Stimulated activated naive CD4-positive, alpha-beta T cell treated with Interleukin-2 at 50 U/mL for 16 hours (primary cell): ENCODE measurements around the gene MYL12B.
A peak's percentile ranks its signal among the peaks of the same experiment; 100 is the strongest.
"Not testable (repeated sequence)": the region's sequence is repeated elsewhere in the genome, so short reads cannot be mapped to it uniquely, and the experiment has no call there.

Source experiments
- DNase-seq: peaks from one replicate; lab custom pipeline; 2025; lab: John Stamatoyannopoulos, UW

The MYL12B gene

GRCh38 chr18:3297025-3297984 is 35.4 kb downstream of the MYL12B start:
- DNase-seq = peak; percentile 91

DNA sequence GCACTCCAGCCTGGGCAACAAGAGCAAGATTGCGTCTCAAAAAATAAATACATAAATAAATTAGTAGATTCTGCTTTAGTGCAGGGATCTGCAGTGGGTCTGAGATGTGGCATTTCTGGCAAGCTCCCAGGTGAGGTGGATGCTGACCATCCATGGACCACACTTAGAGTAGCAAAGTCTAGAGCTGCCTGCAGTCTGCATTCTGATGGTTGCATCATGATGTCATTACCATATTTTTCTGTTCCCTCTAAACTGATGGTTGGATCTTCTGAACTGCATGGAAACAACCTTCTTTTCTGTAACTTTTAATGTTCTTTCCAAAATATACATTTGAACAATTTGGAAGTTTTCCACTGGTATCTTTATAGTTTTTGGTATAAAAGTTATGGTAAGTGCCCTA is 42.9 kb downstream of the MYL12B start:
- no peak for DNase-seq

GRCh38 chr18:3305354-3305762 is 43.4 kb downstream of the MYL12B start:
- peak; percentile 50 for DNase-seq

GRCh38 chr18:3305933-3306332 is 44.0 kb downstream of the MYL12B start:
- no peak for DNase-seq

GRCh38 chr18:3306391-3306790 is 44.5 kb downstream of the MYL12B start:
- no peak for DNase-seq

DNA sequence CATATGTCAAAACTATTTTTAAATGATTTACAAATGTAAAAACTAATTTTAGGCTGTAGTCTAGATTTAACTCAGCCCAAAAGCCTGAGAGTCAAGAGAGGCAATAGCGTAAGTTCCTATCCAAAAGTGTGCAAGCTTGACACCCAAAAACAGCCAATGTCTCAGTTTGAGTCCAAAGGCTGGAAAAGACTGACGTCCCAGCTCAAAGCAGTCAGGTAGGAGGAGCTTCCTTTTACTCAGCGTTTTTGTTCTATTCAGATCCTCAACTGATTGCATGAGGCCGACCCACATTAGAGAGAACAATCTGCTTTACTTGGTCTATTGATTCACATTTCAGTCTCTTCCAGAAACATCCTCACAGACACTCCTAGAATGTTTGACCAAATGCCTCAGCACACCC is 51.8 kb downstream of the MYL12B start:
- DNase-seq = no peak

DNA sequence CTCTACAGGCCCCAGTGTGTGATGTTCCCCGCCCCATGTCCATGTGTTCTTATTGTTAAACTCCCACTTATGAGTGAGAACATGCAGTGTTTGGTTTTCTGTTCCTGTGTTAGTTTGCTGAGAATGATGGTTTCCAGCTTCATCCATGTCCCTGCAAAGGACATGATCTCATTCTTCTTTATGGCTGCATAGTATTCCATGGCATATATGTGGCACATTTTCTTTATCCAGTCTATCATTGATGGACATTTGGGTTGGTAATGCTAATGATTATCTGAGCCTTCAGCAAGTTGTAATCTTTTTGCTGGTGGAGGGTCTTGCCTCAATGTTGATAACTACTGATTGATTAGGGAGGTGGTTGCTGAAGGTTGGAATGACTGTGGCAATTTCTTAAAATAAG is 53.4 kb downstream of the MYL12B start:
- DNase-seq = not testable (repeated sequence)

DNA sequence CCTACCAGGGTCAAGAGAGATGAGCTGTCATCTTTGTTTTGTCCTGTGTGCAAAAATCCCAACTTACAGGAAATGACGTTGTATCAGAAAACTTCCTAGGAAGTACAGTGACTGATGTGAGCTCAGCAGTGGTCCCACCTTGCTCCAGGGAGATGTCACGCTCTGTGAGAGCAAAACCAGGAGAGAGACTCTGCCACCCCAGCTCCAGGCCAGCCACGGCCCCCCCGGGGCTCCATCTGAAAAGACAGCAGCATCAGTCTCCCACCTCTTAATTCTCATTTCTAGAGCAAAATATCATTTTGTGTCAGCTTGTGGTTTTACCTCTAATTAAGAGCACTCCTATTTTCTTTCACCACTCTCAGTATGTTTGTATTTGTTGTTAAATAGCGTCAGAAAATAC is 57.5 kb downstream of the MYL12B start:
- peak; percentile 1 for DNase-seq

DNA sequence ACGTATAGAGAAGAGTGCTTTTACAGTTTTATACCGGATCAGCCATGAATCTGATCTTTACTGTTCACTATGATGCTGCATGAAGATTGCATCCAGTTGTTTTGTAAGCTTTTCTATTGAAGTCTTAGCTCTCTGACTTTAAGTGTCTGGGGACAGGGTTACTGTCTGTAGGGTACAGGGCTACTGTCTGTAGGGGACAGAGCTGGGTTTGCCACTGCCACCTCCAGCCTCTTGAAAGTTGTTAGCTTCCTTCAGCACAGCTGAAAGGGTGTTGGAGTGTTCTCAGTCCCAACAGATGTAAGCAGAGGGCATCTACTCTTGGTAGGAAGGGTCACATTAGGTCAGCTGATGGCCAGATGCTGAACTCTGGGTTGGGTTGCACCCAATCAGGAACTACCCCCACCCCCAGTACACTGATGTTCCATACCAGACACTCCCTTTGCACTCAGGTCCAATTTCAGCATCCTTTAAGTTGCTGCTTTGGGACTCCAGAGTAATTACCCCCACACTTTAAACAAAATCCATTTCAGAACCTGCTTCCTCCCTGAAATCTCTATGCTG is 58.0 kb downstream of the MYL12B start:
- DNase-seq = no peak

DNA sequence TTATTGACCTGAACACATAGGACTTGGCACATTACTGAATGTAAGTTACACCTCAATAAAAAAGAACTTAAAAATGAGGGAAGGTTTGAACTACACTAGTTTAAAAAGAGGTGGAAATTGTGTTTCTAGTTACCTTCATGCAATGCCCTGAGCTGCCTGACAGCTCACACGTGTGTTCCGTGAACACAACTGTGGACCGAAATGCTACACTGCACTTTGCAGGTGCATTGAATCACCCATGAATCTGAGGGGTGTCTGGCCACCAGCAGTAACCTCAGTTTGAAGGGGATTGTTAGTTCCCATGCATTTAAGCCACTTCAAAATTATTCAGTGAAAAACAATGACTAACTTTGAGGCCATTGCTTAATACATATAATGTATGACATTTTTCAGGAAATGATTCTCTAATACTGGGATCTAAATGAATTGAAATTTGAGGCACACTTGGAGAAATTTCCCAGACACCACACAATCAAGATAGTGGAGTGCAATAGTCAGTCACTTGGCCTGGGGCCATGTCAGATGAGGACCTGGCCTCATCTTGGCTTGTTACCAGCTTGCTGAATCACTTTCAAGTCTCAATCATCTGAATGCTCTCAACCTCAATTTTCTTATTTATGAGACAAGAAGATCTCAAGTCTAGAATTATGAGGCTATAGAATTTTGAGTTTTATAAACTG is 59.3 kb downstream of the MYL12B start:
- DNase-seq = no peak

DNA sequence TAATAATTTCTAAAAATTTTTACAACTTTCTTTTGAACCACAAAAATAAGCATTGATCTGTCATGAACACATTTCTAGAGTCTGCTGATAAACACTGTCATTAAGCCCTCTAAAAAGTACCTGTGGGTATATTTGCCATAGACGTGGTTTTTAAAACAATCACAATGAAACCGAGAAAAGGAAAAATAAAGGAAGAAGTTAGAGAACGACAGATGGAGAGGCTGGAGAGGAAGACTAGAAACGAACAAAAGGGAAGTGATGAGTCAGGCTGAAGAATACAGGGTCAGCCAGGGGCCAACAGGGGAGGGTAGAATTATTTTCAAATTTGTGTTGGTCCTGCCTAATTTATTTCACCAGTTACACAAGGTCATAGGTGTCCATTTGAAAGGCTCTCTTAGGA is 62.0 kb downstream of the MYL12B start:
- no peak for DNase-seq
